GM19328 (cell line): ENCODE results near the gene NR1H2.
"Not testable (repeated sequence)": the region's sequence is repeated elsewhere in the genome, so short reads cannot be mapped to it uniquely, and the experiment has no call there.

Experiments used
- ATAC-seq: cut with Tn5 transposase; IDR thresholded peaks from one replicate; pipeline ENCODE4 v1.9.1; 2021; ENCODE audit warnings: mild to moderate bottlenecking, moderate library complexity; ENCODE audit not compliant: unreplicated experiment

NR1H2 gene

GRCh38 chr19:50344661-50345318 is 31.5 kb upstream of the NR1H2 start:
- peak; percentile 40 for ATAC-seq

DNA sequence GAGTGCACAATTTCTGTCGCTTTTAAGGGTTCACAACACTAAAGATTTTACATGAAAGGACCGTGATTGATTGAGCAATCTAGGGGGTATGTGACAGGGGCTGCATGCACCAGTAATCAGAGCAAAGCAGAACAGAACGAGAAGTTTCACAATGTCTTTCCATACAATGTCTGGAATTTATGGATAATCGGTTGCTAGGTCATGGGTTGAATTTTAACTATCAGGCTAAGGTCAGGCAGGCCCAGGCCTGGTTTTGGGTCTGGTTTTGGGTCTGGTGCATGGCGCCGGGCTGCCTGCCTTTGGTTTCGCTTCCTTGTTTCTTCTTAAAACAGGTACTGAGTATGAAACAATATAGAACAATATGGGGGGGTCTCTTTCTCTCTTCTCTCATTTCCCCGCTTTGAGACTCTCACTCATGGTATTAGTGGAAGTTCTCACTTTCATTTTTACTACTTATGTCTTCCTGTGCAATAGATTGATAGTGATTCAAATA is 29.1 kb upstream of the NR1H2 start:
- ATAC-seq: not testable (repeated sequence)

- ATAC-seq: no peak
These were observed 26.8 kb upstream of the NR1H2 start for GRCh38 chr19:50349277-50350057.

- ATAC-seq: no peak
These were observed 24.0 kb upstream of the NR1H2 start for GRCh38 chr19:50352242-50352641.

GRCh38 chr19:50353487-50353880 is 22.8 kb upstream of the NR1H2 start:
- not testable (repeated sequence) for ATAC-seq

DNA sequence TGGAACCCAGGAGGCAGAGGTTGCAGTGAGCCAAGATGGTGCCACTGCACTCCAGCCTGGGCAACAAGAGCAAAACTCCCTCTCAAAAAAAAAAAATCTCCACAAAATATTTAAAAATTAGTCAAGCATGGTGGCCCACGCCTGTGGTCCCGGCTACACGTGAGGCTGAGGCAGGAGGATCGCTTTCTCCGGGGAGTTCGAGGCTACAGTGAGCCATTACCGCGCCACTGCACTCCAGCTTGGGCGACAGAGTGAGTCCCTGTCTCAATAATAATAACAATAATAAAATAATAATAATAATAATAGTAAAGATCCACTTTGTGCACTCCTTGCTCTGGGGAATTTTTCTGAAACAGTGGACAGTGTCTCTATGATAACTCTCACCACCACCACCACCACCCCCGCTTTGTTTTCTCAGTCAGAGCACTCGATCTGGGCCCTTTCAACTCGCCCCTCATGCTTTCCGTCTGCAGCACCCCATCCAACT is 19.5 kb upstream of the NR1H2 start:
- no peak for ATAC-seq

- no peak for ATAC-seq
These were observed 18.8 kb upstream of the NR1H2 start for GRCh38 chr19:50357178-50358100.

DNA sequence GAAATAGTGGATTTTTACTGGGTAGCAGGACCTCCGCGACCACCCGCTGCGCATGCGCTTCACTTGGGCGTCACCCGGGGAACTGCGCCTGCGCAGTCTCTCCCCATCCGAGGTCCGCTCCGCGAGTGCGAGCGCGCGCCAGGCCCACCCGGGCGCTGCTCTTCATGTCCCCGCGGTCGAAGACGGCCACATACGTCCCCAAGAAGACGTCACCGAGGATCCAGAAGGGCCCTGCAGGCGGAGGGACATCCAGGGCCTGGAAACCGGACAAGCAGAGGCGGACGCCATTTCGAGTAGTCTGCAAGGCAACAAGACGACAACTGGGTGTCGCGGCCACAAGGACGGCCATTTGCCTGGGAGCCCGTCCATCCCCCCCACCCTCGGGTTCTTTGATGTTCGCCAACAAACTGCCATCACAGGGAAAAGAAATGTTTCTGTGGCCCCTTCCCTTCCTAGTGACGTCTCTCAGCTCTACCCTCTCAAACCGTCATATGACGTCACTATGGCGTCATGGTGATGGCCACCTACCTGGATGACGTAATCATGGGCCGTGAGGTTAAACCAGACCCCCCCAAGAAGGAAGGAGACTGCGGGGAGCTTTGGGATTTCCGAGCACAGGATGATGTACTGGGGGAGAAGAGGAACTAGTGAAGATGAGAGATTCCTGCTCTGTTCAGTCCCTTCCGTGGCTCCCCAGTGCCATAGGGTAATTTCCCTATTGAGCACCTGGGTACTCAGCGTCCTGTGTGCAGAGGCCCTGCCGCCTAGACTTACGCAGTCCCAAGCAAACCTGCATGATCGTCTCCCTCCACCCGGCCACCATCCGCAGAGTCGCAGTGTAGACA is 17.6 kb upstream of the NR1H2 start:
- no peak for ATAC-seq

DNA sequence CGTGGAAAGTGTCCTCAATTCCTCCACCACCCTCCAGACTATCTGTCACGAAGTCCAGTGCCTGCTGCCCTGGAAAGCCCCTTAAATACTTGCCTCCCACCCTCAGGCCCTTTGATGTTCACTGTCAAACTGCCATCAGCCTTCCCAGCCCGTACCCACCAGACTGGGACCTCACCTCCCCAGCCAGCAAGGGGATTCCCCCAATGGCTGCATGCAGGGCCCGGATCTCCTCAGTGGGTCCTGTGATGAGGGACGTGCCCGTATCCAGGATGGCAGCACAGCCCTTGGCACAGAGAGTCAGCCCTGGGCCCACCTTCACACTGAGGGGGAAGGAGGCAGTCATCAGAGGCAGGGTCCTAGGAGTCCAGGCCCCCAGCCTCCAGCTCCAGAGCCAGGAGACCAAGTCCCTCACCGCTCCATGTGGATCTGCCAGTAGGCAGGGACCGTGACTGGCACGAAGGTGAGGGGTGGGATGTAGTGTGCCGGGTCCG is 16.9 kb upstream of the NR1H2 start:
- no peak for ATAC-seq

GRCh38 chr19:50361290-50362029 is 14.8 kb upstream of the NR1H2 start:
- no peak for ATAC-seq

GRCh38 chr19:50362030-50362412 is 14.2 kb upstream of the NR1H2 start:
- ATAC-seq: no peak

GRCh38 chr19:50362656-50363424 is 13.4 kb upstream of the NR1H2 start:
- ATAC-seq: no peak

DNA sequence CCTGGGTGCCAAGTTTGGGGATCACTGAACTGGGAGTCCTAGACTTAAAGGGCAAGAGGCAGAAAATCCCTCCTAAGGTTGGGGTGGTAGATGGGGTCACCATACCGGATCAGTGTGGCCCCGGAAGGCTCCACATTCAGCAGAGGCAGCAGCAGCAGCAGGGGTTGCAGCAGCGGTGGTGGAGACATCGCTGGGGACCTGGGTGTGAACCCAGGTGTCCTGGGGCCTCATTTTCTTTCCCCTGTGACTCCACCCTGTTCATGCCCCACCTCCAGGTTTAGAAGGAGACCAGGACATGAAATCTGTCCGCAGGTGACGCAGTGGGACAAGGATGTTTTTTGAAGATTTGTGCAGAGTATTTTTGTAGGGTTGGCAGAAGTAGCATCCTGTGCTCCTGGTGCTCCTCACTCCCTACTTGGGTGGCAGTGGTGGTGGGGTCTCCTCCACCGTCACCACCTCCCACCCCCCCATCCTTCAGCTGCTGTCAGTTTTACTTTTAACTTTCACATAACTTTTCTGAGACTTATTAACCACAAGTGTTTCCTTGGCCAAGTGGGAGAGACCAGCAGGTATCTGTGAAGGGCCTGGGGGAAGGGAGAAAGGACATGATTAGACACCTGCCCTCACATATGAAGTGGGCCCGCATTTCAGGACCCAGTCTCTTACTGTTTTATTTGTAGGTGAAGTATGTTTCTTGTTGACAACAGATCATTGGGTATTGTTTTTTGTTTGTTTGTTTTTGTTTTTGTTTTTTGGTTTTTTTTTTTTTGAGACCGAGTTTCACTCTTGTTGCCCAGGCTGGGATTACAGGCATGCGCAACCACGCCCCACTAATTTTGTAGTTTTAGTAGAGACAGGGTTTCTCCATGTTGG is 10.6 kb upstream of the NR1H2 start, which contains the start of gene NAPSA:
Gene NAPSA, minus strand, starts transcription at position 206 of the 873 bp plus-strand sequence. Its CDS starts 18 bp downstream, at position 188.
- no peak for ATAC-seq

GRCh38 chr19:50368649-50369570 is 7.3 kb upstream of the NR1H2 start:
- ATAC-seq: no peak

- ATAC-seq: no peak
These were observed 4.3 kb upstream of the NR1H2 start for GRCh38 chr19:50371914-50372475.

GRCh38 chr19:50377051-50377461 is 799 bp downstream of the NR1H2 start:
- peak; percentile 7 for ATAC-seq
